Measurements from ENCODE around the gene GGNBP2. TPM values are rescaled to one million over a fixed set of nuclear protein-coding genes. Genes with fewer than 3 reads are reported as not detected.

GGNBP2 gene
- total RNA-seq, 1 experiment from 2014 or later: 54.1 TPM

DNA sequence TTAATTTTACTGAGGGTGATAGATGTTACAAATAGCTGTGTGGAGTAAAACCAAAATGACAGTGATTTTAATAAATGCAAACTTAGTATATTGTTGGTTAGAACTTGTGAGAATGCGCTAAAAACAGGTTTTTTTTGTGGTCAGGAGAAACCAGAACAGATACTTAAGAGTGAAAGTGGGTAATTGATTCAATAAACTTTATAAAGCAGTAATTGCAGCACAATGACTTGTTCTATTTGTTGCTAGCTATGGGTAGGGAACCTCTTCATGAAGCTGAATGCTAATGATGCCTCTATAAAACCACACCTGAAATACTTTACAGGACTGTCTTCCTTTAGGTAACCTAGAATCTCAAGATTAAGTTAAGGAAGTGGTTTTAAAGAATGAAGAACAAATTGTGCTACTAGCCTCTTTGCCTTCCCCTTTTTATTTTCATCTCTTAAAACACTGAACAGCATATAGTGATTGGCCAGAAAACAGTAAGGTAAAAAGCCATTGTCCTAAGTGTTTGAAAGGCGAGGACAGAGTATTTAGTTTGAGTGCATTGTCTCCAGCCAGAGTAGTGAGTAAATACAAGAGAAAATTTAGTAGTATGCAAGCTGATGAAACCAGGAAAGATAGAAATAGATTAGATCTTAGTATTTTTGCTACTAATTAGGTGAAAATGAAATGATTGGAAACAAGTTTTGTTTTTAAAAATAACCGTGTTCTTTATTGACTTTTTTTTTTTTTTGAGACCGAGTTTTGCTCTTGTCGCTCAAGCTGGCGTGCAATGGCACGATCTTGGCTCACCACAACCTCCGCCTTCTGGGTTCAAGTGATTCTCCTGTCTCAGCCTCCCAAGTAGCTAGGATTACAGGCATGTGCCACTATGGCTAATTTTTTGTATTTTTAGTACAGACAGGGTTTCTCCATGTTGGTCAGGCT lies 6.0 kb downstream of the GGNBP2 start:
- DNase-seq (ENCODE audit: low spot score): no peak

DNA sequence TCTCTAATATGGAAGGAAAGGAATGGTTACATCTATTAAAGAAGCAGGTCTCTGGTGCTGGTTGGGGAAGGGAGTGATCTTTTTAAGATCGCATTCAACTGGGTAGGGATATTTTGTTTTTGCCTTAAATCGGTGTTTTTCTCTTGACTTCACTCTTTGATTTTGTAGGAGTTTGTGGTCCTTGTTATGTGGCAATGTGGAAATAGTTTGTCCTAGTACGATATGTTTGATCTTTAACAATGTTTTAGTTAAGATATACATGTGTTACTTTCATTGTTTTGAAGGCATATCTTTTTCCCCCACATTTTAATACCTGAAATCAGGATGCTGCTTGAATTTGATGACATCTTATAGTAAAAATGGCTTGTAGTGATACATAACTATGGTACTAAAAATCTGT lies 8.7 kb downstream of the GGNBP2 start:
- DNase-seq (ENCODE audit: low spot score): no peak

DNA sequence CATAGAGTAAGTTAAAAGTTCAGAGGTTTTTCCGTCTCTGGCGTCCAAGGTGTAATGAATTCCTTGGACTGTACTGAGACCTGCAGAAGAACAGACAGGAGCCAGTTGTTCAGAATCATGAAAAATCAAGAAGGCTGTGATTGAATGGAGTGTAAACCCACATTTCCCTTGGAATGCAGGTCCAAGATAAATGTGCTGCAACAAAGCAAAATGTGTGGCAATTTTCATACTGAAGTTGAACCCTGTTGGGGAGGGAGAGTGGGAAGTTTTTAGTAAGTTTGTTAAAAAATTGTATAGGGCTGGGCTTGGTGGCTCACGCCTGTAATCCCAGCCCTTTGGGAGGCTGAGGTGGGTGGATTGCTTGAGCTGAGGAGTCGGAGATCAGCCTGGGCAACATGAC lies 21.4 kb downstream of the GGNBP2 start:
- no peak for DNase-seq (ENCODE audit: low spot score)

DNA sequence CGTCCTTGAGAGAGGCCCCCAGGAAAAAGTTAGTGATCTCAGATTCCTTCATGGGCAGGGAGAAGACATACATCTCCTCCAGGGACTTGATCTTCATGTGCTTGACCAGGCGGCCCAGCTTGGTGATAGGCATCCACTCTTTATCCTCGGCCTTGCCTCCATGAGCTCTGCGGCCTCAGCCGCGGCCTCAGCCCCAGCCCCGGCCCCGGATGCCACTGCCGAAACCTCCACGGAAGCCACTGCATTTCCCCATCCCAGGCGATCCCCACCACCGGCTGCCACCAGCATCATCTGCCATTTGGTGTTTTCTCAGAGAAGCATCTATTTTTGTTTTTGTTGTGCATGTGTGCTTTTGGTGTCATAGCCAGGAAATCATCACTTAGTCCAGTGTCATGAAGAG lies 30.3 kb downstream of the GGNBP2 start:
- no peak for DNase-seq (ENCODE audit: low spot score)

DNA sequence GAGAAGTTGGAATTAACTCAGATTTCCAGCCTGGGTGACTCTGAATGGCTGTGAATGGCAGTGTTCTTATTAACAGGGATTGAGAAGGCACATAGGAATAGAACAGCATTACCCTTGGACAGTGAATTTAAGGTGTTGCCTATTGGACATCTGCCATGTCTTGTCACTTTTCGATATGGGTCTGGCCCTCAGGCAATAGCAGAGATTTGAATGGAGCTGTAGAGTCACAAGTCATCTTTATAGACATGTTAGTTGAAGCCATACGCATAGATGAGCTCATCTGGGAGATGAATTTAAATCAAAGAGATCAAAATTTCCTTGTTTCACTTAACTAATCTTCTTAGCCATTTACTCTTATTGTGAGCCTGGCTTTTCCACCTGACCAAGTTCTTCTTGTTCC lies 32.1 kb downstream of the GGNBP2 start:
- DNase-seq (ENCODE audit: low spot score): no peak

DNA sequence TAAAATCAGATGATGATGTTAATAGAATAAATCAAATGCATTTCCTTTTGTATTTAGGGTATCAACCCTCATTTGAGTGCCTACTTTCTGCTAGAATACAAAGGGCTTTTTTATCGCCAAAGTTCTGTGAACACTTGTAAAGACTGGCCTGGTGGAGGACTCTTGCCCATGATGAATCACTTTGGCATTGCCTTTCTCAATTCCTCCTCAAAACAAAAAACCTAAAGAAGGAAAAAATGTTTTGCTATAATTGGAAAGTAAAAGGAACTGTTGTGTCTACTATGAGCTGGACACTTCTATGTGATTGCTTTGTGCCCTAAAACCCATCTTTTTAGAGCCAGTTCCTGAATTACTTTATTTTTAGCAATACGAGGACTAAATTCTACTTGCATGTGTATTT lies 34.0 kb downstream of the GGNBP2 start:
- no peak for DNase-seq (ENCODE audit: low spot score)

DNA sequence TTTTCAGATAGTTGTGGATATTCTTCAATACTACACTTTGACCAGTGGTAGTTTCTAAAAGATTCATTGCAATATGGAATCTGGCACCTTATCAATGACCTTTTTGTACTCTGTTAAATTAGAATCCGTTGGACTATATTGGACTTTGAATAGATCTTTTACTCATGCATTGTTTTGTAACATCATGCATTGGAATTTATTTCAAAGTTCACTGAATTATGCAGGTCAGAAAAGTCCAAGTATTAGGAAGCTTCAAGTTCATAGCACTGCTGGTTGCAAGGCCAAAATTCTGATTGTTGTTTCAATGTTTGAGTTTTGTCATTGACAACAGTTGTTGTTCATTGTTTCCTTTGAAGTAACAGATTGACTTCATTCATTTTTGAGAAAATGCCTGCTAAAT lies 39.1 kb downstream of the GGNBP2 start:
- no peak for DNase-seq (ENCODE audit: low spot score)

DNA sequence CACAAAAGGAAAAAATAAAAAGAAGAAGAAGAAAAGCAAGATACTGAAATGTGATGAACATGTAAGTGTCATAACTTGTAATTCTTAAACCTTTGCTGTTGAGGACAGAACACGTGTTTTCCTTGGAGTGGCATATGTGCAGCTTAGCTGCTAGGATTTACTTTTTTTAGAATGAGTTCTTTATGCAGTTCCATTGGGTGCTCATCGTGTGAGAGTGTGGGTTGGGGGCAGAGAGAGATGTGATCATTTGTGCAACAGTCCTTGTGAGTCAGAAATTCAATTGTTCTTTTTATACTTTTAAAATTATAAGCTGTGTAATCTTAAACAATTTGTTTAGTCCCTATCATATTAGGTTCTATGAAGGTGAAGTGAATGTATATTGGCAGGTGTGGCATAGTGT lies 41.4 kb downstream of the GGNBP2 start:
- no peak for DNase-seq (ENCODE audit: low spot score)

DNA sequence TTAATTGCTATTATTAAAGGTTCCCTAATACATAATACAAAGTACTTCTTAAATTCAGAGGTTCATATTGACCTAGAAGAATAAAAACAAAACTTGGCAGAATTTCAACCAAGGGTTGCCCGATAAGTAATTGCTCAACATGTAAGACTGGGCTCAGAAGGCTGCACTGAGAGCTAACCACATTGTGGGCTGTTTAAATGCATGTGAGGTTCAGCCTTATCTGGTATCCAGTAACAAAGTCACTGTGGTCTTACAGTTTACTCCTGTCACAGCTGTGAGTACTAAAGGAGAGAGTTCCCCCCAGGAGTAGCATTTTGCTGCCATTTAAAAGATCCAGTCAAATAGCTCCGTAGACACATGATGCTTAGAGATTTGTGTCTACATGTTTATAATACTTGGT lies 45.4 kb downstream of the GGNBP2 start:
- no peak for DNase-seq (ENCODE audit: low spot score)

DNA sequence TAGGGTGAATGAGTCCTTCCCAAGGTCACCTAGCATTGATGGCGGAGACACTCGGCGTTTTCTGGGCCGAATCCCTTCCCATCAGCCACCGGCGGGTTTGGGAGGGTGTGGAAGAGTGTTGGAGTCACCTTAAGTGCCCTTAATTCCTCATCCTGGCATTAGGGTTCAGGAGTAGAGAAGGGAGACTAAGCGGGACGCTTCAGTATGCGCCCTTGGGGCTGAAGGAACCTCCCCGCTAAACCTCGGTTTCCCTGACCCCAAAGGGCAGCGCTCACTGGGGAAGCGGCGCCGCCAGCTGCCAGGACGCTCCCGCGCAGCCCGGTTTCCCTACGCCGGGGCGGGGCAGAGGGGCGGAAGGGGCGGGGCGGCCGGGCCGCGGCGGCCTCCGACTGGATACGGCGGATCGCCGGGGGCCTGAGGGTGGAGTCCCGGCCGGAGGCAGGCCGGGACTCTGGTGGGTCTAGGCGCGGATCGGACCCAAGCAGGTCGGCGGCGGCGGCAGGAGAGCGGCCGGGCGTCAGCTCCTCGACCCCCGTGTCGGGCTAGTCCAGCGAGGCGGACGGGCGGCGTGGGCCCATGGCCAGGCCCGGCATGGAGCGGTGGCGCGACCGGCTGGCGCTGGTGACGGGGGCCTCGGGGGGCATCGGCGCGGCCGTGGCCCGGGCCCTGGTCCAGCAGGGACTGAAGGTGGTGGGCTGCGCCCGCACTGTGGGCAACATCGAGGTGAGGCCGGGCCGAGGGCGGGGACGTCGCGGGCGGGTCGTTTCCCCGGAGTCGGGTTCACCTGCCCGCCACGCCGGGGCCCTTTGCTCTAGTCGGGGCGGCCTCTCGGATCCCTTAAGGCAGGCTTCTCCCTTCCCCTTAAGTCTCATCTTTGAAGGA lies 47.0 kb downstream of the GGNBP2 start, which contains the start of gene DHRS11:
Gene DHRS11 (plus strand): TSS at position 446 of the 882 bp plus-strand sequence. CDS start 131 bp downstream, at position 577.
- DNase-seq (ENCODE audit: low spot score): peak; percentile 89

DNA sequence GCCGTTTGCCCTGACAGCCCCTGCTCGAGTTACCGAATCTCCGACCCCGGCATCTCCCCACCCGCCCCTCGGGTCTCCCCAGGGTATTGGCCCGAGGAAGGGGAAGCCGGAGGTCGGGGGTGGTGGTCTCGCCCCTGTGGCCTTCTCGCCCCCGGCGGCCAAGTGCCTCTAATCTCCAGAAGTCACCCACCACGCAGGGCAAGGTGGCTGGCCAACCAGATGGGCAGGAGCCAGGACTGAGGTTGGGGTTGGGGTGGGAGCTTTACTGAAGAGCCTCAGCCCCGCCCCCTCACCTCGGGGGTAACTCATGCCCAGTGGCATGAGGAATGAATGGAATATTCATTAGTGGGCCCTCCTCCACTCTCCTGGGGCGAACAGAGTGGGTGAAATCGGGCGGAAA lies 47.6 kb downstream of the GGNBP2 start:
- DNase-seq (ENCODE audit: low spot score): no peak

DNA sequence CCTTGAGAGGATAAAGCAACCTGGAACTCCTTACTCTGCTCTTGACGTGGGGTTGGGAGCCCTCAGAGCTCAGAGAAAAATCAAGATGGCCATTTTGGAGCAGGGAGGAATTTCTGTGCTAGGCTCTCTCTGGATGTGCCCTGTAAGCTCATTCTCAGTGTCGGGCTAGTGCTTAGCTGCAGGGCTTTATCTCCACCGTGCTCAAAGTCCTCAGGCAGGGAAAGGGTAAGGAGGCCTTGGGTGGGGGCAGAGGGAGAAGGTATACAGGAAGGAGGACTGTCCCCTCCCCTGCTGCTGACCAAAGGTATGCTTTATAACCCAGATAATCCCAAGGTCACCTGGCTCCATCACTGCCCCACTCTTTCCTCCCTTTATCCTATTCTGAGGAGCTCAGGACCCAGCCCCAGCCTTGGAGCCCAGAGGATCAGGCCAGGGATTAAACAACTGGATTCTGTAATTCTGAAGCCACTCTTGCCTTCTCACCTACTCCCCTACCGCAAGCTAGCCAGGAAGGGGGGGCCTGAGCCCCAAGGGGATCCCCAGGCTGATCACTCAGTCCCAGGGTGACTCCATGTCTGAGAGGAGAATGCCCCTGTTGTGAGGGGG lies 48.1 kb downstream of the GGNBP2 start:
- DNase-seq (ENCODE audit: low spot score): peak; percentile 60

DNA sequence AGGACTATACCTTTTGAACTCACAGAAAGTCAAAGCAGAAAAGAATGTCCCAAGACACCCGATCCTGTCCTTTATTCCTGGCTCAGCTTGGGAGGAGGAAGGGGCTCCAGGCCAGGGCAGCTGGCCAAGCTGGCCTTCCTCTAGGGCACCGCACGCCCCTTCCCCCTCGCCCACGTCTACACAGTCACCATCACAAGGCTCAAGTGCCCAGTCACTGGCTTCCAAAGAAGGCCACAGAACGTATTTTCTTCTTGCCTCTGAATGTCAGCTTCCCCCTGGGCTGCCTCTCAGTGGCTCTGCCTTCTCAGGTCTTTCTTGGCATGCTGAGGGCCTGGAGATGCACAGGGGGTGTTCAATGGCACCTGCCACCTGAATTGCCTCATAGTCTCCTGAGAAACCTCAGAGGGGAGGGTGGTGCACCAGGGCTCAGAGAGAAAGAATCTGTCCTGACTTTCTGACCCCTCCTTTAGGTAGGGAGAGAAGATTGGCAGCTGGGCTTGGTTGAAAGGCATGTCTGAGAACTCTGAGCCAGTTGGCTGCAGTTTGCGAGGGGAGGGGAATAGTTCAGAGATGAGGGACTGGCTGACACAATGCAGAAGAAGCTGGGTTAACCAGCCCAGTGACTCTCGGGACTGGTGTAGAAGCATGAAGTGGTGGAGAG lies 49.1 kb downstream of the GGNBP2 start:
- DNase-seq (ENCODE audit: low spot score): peak; percentile 80

DNA sequence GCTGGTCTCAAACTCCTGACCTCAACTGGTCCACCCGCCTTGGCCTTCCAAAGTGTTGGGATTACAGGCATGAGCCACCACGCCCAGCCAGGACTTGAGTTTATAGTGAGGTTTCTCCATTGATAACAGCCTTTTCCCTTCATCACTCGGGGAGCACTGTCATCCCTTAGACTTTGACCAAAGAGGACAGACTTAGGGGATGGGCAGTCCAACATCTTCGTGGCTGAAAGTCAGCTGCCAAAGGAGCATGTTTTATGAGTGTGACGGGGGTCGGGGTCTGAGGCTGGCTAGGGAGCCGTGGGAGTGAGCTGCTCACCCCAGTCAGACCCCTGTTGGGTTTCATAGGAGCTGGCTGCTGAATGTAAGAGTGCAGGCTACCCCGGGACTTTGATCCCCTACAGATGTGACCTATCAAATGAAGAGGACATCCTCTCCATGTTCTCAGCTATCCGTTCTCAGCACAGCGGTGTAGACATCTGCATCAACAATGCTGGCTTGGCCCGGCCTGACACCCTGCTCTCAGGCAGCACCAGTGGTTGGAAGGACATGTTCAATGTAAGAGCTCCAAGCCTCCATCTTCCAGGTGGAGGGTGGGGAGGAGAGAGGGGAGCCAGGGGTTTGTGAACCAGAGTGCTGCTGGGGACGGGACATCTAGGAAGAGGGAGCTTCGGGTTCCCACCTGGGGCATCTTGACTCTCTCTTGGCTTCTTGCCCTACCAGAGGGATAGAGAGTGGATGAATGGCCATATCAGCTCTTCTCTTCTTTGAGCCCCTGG lies 50.1 kb downstream of the GGNBP2 start:
- DNase-seq (ENCODE audit: low spot score): no peak

DNA sequence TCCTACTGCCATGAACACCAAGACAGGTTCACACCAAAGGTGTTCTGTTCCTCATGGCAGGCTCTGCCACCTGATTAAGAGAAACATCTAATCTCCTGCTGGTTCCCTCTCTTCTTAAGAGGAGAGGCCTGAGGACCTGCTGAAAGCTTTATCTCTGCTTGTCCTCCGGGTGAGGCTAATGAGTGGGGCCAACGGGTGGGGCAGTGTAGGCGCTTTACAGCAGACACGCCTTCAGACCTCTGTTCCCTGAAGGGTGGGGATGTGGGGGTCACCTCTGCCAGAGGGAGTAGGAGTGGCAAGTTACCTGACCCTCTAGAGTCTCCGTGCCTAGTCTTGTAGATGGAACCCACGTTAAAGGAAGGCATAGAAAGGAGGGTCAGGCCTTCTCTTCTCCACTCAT lies 52.5 kb downstream of the GGNBP2 start:
- DNase-seq (ENCODE audit: low spot score): no peak

DNA sequence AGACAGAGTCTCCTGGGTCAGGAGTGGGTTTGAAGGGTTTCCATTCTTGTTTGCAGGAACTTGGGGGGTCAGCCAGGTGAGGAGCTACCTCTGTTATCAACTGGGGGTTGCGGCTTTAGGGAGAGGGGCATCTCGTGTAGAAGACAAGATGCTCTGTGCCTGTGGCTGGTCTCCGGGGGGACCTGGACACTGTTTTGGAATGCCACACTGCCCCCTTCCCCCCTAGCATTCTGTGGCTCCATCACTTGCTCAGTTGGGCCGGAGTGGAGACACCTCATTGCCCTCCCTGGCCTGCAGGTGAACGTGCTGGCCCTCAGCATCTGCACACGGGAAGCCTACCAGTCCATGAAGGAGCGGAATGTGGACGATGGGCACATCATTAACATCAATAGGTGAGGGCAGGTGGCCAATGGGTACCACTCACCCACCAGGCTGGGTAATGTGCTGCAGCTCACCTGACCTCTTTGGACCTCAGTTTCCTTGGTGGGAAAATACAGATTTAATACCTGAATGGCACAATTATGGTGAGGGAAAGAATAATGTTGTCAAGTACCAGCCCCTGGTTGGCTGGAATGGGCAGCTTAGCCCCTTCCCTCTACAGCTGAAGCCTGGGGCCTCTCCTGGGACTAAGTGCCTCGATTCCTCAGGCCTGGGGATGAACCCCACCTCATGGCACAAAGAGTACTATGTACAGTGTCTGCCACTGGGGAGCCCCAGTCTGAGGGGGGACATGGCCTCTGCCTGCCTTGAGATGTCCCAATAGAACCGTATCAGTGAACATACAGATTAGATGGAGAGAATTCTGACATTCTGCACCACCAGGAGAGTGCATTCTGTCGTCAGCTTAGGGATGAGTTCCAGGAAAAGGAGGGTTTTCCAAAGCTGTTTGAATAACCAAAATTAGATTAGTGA lies 53.4 kb downstream of the GGNBP2 start:
- DNase-seq (ENCODE audit: low spot score): no peak

DNA sequence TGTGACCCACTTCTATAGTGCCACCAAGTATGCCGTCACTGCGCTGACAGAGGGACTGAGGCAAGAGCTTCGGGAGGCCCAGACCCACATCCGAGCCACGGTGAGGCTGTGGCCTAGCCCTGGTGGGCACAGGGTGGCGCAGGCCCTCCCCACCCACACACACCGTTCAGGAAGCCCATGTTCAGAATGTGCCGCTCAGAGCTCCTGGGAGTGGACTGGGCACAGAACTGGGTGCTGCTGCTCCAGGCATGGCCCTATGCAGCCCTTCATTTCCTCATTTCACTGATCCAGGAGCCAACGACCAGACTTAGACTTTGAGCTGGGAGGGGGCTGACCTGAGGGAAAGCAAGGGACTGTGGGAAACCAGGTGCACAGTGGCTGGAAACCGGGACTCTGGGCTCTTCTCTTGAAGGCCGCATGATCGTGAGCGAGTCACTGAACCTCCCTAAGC lies 54.3 kb downstream of the GGNBP2 start:
- no peak for DNase-seq (ENCODE audit: low spot score)

DNA sequence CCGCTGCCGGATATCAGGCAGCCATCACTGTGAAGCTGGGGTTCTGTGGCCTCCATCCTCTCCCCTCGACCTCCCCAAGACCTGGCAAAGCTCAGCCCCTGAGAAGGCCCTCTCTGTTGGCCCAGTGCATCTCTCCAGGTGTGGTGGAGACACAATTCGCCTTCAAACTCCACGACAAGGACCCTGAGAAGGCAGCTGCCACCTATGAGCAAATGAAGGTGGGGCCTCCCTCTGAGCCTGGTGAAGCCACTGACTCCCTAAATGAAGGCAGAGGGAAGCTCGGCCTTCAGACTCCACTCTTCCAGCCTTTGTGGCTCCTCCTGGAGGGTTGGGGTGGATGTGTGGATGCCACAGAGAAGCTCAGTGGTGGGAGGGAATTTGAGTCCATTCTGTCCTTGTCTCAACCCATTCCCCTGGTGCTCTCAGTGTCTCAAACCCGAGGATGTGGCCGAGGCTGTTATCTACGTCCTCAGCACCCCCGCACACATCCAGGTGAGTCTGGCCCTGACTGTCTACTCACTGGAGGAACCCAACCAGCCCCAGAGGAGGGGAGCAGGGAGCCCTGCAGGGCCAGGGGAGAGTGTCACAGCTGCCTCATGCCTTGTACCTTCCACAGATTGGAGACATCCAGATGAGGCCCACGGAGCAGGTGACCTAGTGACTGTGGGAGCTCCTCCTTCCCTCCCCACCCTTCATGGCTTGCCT lies 55.0 kb downstream of the GGNBP2 start:
- DNase-seq (ENCODE audit: low spot score): no peak

DNA sequence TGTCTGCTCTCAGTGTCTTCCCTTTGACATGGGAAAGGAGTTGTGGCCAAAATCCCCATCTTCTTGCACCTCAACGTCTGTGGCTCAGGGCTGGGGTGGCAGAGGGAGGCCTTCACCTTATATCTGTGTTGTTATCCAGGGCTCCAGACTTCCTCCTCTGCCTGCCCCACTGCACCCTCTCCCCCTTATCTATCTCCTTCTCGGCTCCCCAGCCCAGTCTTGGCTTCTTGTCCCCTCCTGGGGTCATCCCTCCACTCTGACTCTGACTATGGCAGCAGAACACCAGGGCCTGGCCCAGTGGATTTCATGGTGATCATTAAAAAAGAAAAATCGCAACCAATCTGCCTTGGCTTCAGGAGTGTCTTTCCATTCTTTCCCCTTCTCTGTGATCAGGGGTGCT lies 55.7 kb downstream of the GGNBP2 start:
- no peak for DNase-seq (ENCODE audit: low spot score)
